ENCODE measurements around the gene PRSS1.
"Not testable (repeated sequence)": the region's sequence is repeated elsewhere in the genome, so short reads cannot be mapped to it uniquely, and the experiment has no call there.

The PRSS1 gene

GRCh38 chr7:142746264-142746663 lies 3.0 kb upstream of the PRSS1 start:
- Histone ChIP-seq H3K27ac (ENCODE audit: low read length) (no peak overlapping the region), H3K4me1 (ENCODE audit: insufficient read depth, low read length) (no peaks in the 10 kb centered on the region), H3K4me2 (ENCODE audit: insufficient read depth, low read length) (no peak overlapping the region), H3K9ac (ENCODE audit: low read depth, low read length) (no peak overlapping the region), H3K79me2 (ENCODE audit: insufficient read depth, low read length) (no peaks in the 10 kb centered on the region), H3K27me3 (ENCODE audit: insufficient read depth, low read length, poor library complexity) (no peaks in the 10 kb centered on the region), H3K9me3 (ENCODE audit: insufficient read depth, low read length, severe bottlenecking) (no peaks in the 10 kb centered on the region), H4K20me1 (ENCODE audit: insufficient read depth, low read length) (no peaks in the 10 kb centered on the region), H3K36me3 (ENCODE audit: insufficient read depth, low read length) (no peaks in the 10 kb centered on the region), H3K4me3 (ENCODE audit: low read depth in 1 of 2, low read length in 2 of 2) (no peak overlapping the region), H2AFZ (ENCODE audit: low read depth, low read length) (no peak overlapping the region)
- no peak for ATAC-seq (ENCODE audit: insufficient read depth, low read depth)
- no peak for DNase-seq
- TF ChIP-seq CTCF (IDR thresholded peaks at IDR 0.05; ENCODE audit: borderline replicate concordance, extremely low read depth, low read length, poor library complexity, severe bottlenecking) (no peak), EZH2 (IDR thresholded peaks at IDR 0.05; ENCODE audit: borderline replicate concordance, low read depth, low read length, severe bottlenecking) (no peak)

GRCh38 chr7:142748410-142748809 lies 862 bp upstream of the PRSS1 start:
- not testable (repeated sequence) for H3K27me3 ChIP-seq (ENCODE audit: insufficient read depth, low read length, poor library complexity); H3K79me2 ChIP-seq (ENCODE audit: insufficient read depth, low read length); H3K4me3 ChIP-seq (ENCODE audit: low read depth in 1 of 2, low read length in 2 of 2); ATAC-seq (ENCODE audit: insufficient read depth, low read depth); H3K27ac ChIP-seq (ENCODE audit: low read length); H2AFZ ChIP-seq (ENCODE audit: low read depth, low read length); H3K4me1 ChIP-seq (ENCODE audit: insufficient read depth, low read length); H3K9ac ChIP-seq (ENCODE audit: low read depth, low read length); DNase-seq; H3K36me3 ChIP-seq (ENCODE audit: insufficient read depth, low read length); H3K4me2 ChIP-seq (ENCODE audit: insufficient read depth, low read length); H3K9me3 ChIP-seq (ENCODE audit: insufficient read depth, low read length, severe bottlenecking); H4K20me1 ChIP-seq (ENCODE audit: insufficient read depth, low read length)

- DNase-seq (no peak), ATAC-seq (ENCODE audit: insufficient read depth, low read depth) (no peak)
- Histone ChIP-seq H3K27me3 (ENCODE audit: insufficient read depth, low read length, poor library complexity) (no peaks in the 10 kb centered on the region), H3K4me1 (ENCODE audit: insufficient read depth, low read length) (no peaks in the 10 kb centered on the region), H3K9ac (ENCODE audit: low read depth, low read length) (no peak overlapping the region), H3K9me3 (ENCODE audit: insufficient read depth, low read length, severe bottlenecking) (no peaks in the 10 kb centered on the region), H2AFZ (ENCODE audit: low read depth, low read length) (no peak overlapping the region), H3K36me3 (ENCODE audit: insufficient read depth, low read length) (no peaks in the 10 kb centered on the region), H3K27ac (ENCODE audit: low read length) (no peak overlapping the region), H3K79me2 (ENCODE audit: insufficient read depth, low read length) (no peaks in the 10 kb centered on the region), H3K4me2 (ENCODE audit: insufficient read depth, low read length) (no peak overlapping the region), H3K4me3 (ENCODE audit: low read depth in 1 of 2, low read length in 2 of 2) (no peak overlapping the region), H4K20me1 (ENCODE audit: insufficient read depth, low read length) (no peaks in the 10 kb centered on the region)
- TF ChIP-seq EZH2 (IDR thresholded peaks at IDR 0.05; ENCODE audit: borderline replicate concordance, low read depth, low read length, severe bottlenecking): no peak
- no peak for TF ChIP-seq CTCF (IDR thresholded peaks at IDR 0.05; ENCODE audit: borderline replicate concordance, extremely low read depth, low read length, poor library complexity, severe bottlenecking)
Measured at GRCh38 chr7:142750321-142750938, 1.2 kb downstream of the PRSS1 start.

GRCh38 chr7:142751526-142752175 lies 2.4 kb downstream of the PRSS1 start:
- not testable (repeated sequence) for H3K4me1 ChIP-seq (ENCODE audit: insufficient read depth, low read length); ATAC-seq (ENCODE audit: insufficient read depth, low read depth); DNase-seq; H3K4me3 ChIP-seq (ENCODE audit: low read depth in 1 of 2, low read length in 2 of 2); H3K27ac ChIP-seq (ENCODE audit: low read length); H3K9ac ChIP-seq (ENCODE audit: low read depth, low read length); H3K27me3 ChIP-seq (ENCODE audit: insufficient read depth, low read length, poor library complexity); H3K36me3 ChIP-seq (ENCODE audit: insufficient read depth, low read length); H4K20me1 ChIP-seq (ENCODE audit: insufficient read depth, low read length); H3K79me2 ChIP-seq (ENCODE audit: insufficient read depth, low read length); H3K4me2 ChIP-seq (ENCODE audit: insufficient read depth, low read length); H2AFZ ChIP-seq (ENCODE audit: low read depth, low read length); H3K9me3 ChIP-seq (ENCODE audit: insufficient read depth, low read length, severe bottlenecking)
